ENCODE data around the gene SMAP1.
"Not testable (repeated sequence)": the region's sequence is repeated elsewhere in the genome, so short reads cannot be mapped to it uniquely, and the experiment has no call there.

DNA sequence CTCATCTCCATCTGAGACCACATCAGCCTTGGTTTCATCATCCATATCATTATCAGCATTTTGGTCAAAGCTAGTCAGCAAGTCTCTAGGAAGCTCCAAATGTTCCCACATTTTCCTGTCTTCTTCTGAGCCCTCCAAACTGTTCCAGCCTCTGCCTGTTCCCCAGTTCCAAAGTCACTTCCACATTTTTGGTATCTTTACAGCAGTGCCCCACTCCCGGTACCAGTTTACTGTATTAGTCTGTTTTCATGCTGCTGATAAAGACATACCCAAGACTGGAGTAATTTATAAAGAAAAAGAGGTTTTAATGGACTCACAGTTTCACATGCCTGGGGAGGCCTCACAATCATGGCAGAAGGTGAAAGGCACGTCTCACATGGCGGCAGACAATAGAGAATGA is 74.8 kb downstream of the SMAP1 start:
- TF ChIP-seq ELF1 (IDR thresholded peaks at IDR 0.05; ENCODE audit: borderline replicate concordance, low read depth); CTCF (IDR thresholded peaks at IDR 0.05 in 2 of 3, conservative IDR thresholded peaks at IDR 0.05 in 1 of 3; ENCODE audit: borderline replicate concordance in 1 of 3, insufficient read depth in 1 of 3, low read depth in 2 of 3, low read length in 2 of 3); POLR2A (IDR thresholded peaks at IDR 0.05; ENCODE audit: borderline replicate concordance, extremely low read depth, insufficient read depth, insufficient read length); SP1 (IDR thresholded peaks at IDR 0.05; ENCODE audit: low read depth); ATF3 (IDR thresholded peaks at IDR 0.05); POLR2AphosphoS5 (IDR thresholded peaks at IDR 0.05; ENCODE audit: low read depth, low read length); ZNF274 (IDR thresholded peaks at IDR 0.05; ENCODE audit: low read depth, low read length); EZH2 (IDR thresholded peaks at IDR 0.05); EZH2phosphoT487 (IDR thresholded peaks at IDR 0.05; ENCODE audit: borderline replicate concordance): not testable (repeated sequence)
